GM18526 (cell line): ENCODE measurements around the gene SDCBP2.
A peak's percentile ranks its signal among the peaks of the same experiment; 100 is the strongest.

Experiments
- POLR2A ChIP-seq: IDR thresholded peaks from 3 replicates; pipeline ENCODE4 v1.6.1; 2011; ENCODE audit not compliant: insufficient read length; ENCODE audit errors: extremely low read depth

The SDCBP2 gene

GRCh38 chr20:1325173-1326030, 3.5 kb downstream of the SDCBP2 start:
- peak; percentile 95 for TF ChIP-seq POLR2A

GRCh38 chr20:1324598-1325172, 4.3 kb downstream of the SDCBP2 start:
- no peak for TF ChIP-seq POLR2A

- TF ChIP-seq POLR2A, result no peak
These were observed 4.9 kb downstream of the SDCBP2 start for GRCh38 chr20:1323830-1324597.

- no peak for TF ChIP-seq POLR2A
These were observed 5.7 kb downstream of the SDCBP2 start for GRCh38 chr20:1323256-1323655.

GRCh38 chr20:1322511-1323245, 6.3 kb downstream of the SDCBP2 start:
- no peak for TF ChIP-seq POLR2A

GRCh38 chr20:1321654-1321939, 7.3 kb downstream of the SDCBP2 start:
- no peak for TF ChIP-seq POLR2A

GRCh38 chr20:1320902-1321653, 7.9 kb downstream of the SDCBP2 start:
- TF ChIP-seq POLR2A, result no peak

GRCh38 chr20:1320016-1320415, 8.9 kb downstream of the SDCBP2 start:
- no peak for TF ChIP-seq POLR2A

- no peak for TF ChIP-seq POLR2A
These were observed 9.5 kb downstream of the SDCBP2 start for GRCh38 chr20:1319462-1319861.

- no peak for TF ChIP-seq POLR2A
These were observed 9.9 kb downstream of the SDCBP2 start for GRCh38 chr20:1319051-1319450.

GRCh38 chr20:1317545-1318255, 11.2 kb downstream of the SDCBP2 start:
- TF ChIP-seq POLR2A, result no peak

- TF ChIP-seq POLR2A, result no peak
These were observed 13.1 kb downstream of the SDCBP2 start for GRCh38 chr20:1315804-1316203.

GRCh38 chr20:1313236-1313964, 15.5 kb downstream of the SDCBP2 start:
- no peak for TF ChIP-seq POLR2A

- TF ChIP-seq POLR2A, result no peak
These were observed 16.1 kb downstream of the SDCBP2 start for GRCh38 chr20:1312904-1313235.

GRCh38 chr20:1312308-1312707, 16.6 kb downstream of the SDCBP2 start:
- TF ChIP-seq POLR2A, result no peak
